ENCODE results near the gene MYT1.
"Not testable (repeated sequence)": the region's sequence is repeated elsewhere in the genome, so short reads cannot be mapped to it uniquely, and the experiment has no call there.

The MYT1 gene

DNA sequence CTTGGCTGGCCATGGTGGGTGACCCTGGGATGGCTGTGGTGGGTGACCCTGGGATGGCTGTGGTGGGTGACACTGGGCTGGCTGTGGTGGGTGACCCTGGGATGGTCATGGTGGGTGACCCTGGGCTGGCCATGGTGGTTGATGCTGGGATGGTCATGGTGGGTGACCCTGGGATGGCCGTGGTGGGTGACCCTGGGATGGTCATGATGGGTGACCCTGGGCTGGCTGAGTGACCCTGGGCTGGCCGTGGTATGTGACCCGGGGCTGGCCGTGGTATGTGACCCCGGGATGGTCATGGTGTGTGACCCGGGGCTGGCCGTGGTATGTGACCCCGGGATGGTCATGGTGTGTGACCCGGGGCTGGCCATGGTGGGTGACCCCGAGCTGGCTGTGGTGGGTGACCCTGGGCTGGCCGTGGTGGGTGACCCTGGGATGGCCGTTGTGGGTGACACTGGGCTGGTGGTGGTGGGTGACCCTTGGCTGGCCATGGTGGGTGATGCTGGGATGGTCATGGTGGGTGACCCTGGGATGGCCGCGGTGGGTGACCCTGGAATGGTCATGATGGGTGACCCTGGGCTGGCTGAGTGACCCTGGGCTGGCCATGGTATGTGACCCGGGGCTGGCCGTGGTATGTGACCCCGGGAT lies 70.8 kb downstream of the MYT1 start:
- not testable (repeated sequence) for DNase-seq

DNA sequence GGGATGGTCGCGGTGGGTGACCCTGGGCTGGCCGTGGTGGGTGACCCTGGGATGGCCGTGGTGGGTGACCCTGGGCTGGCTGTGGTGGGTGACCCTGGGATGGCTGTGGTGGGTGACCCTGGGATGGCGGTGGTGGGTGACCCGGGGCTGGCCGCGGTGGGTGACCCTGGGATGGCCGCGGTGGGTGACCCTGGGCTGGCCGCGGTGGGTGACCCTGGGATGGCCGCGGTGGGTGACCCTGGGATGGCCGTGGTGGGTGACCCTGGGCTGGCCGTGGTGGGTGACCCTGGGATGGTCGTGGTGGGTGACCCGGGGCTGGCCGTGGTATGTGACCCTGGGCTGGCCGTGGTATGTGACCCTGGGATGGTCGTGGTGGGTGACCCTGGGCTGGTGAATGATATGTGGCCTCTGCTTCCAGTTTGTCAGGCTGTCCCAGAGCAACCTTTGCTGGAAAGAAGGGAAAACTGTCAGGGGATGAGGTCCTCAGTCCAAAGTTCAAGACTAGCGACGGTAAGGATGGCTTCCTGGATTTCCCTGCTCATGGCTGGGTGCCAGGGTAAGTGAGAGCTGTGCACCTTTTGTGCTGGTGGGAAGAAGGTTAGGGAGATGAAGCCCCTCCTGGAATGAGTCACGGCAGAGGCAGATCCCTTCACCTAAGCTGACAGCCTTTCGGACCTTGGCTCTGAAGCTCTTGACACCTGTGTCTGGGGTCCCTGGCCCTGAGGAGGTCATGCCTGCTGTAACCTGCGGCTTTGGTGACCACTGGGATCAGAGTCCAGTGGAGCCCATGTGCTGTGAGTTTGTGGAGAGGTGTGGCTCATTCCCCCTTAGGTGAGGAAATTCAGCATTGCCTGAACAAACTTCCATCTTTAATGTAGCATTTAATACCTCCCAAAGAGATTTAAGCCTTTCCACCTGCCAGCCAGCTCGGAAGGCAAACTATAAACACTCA lies 72.2 kb downstream of the MYT1 start:
- no peak for DNase-seq

DNA sequence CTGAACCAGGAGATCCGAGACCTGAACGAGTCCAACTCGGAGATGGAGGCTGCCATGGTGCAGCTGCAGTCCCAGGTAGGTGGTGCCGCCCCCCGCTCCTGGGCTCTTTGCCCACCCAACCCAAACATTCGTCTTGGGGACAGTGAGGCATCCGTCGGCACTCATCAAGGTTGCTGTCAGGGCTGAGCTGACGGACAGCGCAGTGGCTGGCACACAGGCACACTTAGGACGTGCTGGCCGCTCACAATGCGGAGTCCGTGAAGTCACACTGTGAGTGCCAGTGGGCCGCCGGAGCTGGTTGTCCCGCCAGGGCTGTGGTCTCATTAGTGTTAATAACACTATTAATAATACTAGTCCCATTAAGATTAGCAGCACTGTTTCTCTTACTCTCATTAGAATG lies 73.1 kb downstream of the MYT1 start:
- no peak for DNase-seq

DNA sequence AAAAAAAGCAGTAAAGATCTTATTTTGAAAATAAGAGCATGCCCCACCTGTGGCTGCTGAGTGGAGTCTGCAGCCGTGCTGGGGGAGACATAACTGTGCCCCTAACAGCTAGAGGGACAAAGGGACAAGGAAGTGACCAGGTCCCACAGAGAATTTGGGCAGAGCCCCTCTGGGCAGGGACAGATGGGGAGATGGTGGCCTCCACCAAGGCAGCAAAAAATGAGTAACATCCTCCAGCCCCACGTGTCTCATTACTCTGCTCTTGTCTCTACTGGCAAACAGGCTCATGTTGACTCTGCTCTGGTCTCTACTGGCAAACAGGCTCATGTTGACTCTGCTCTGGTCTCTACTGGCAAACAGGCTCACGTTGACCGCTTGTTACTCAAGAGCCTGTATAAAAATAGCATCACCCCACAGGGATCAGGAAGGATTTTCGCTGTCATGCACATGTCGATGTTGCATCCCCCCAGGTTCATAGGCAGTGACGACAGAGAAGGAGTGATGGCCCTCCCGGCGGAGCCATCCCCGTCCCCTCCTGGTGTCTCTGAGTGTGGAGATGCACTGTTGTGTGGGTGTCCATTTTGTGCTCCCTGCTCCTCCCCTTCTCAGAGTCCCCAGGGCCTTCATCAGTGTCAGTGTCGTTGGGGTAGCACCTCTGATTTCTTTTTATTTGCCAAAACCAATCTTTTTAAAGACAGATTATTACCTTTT lies 74.0 kb downstream of the MYT1 start:
- DNase-seq: no peak

DNA sequence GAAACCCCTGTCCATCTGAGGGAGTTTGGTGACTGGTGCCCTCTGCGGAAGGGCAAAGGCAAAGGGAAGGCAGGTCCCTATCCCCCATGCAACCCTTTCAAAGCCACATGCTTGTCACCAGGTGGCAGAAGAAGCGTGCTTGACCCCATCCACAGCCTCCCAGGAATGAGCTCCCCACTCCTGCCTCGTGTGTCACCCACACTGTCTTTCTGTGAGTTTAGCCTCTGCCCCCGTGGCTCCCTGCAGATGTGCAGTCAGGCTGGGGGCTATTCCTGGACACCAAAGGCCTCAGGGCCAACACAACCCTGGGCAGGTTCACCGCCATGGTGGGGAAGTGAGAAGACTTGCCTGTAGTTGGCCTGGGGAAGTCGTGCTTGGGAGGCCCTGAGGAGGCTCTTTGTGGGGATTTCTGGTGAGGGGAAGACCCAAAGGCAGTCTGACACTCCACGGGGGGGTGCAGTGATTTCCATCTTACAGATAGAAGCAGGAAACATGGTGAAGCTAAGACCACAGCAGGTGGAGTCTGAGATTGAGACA lies 74.7 kb downstream of the MYT1 start:
- DNase-seq: no peak

DNA sequence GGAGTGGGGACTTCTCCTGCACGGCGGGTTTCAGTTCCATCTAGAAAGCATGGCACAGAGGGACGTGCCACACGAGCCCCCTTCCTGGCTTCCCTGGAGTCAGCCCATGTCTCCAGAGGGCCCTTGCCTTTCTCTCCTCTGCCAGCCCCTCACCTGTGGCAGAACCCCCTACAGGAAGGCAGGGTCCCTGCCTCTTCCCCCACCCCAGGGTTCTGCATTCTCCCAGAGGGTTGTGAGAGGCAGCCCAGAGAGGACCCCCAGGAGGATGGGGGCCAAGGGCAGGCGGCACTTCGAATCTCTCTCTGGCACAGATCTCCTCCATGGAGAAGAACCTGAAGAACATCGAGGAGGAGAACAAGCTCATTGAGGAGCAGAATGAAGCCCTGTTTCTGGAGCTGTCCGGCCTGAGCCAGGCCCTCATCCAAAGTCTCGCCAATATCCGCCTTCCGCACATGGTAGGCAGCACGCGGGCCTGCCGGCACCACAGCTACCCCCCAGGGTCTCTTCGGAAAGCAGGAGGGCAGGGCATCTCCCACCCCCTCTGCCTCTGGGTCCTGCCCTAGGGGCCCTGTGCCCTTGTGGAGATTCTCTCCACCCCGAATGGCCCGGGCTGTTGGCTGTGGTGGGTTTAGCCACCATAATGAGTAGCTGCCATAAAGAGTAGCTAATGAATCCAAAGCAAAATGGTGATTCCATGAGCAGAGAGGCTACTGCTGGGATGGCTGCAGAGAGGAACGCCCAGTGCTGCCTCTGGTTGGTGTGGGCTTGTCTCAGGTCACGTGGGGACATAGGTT lies 75.4 kb downstream of the MYT1 start:
- no peak for DNase-seq

DNA sequence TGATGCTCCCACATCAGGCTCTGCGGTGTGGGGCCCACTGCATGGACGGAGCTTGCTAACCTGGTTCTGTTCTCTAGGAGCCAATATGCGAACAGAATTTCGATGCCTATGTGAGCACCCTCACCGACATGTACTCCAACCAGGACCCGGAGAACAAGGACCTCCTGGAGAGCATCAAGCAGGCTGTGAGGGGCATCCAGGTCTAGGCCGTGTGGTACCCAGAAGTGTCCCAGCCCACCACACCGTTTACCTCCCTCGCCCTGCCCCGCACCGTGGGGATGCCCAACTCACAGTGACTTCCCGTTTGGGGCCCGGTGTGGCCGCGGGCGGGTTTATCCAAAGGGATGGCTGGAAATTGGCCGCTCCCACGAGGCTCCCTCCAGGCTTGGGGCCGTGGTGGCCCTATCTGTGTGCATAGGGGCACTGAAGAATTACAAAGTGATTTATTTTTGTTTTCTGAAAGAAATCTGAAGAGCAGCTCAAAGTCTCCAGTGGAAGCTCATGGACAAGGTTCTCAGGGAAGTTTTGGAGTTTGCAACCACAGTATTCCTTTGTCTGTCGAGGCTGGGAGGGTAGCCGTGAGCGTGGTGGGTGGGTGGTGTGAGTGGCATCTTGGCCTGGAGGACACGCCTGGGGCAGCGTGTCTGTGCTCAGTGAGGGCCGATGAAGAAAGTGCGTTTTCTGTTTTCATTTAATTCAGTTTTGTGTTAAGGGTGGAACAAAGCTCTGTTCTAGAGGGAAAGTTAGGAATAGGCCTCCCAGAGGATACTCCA lies 76.2 kb downstream of the MYT1 start:
- DNase-seq: no peak

DNA sequence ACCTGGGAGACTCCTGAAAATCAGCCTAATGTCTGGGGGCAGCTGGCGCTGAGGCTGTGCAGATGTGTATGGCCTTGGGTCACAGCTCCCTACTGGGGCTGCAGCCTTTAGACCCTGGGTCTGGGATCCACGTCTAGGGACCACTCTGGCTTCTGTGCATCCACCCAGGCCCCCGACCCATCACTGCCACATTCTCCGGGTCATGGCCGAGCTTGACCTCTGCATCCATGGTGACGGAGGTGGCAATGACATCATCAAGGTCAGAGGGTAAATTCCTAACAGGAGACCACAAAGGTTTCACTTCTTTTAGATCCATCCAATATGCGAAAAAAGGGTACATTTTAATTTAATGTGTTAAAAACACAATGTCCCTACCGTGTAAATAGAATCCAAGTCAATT lies 76.8 kb downstream of the MYT1 start:
- no peak for DNase-seq

DNA sequence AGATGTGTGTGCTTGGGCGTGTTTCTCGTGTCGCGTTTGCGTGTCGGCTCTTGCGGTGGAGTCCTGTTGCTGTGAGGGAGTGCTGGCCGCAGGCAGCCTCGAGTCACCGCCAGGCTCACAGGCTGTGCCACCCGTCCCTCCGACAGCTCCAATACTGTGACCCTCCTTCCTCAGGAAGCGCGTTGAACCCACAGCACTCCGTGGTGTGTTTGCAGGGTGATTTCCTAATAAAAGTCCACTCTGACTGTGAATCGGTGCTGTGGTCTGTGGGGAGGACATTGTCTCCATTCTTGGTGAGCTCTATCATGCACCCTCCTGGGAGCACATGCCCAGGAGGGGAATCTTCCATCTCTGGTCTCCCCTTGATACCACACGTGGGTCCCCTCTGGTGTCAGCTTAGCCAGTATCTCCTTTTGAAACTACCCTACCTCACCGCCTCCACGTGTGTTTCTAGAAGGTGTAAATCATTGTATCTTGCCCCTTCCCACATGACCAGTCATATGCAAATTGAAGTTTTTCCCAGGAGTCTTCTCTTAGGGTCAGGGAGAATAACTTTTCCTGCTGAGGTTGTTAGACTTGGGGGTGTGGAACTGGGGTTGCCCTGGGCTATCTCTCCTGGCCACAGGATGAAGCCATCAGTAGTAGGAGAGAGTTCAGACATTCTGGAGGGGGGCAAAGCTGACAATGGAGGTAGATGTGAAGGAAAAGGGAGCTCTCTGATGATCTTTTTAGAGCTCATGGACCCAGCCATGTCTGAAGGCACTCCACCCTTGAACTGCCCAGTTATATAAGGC lies 77.9 kb downstream of the MYT1 start:
- no peak for DNase-seq

DNA sequence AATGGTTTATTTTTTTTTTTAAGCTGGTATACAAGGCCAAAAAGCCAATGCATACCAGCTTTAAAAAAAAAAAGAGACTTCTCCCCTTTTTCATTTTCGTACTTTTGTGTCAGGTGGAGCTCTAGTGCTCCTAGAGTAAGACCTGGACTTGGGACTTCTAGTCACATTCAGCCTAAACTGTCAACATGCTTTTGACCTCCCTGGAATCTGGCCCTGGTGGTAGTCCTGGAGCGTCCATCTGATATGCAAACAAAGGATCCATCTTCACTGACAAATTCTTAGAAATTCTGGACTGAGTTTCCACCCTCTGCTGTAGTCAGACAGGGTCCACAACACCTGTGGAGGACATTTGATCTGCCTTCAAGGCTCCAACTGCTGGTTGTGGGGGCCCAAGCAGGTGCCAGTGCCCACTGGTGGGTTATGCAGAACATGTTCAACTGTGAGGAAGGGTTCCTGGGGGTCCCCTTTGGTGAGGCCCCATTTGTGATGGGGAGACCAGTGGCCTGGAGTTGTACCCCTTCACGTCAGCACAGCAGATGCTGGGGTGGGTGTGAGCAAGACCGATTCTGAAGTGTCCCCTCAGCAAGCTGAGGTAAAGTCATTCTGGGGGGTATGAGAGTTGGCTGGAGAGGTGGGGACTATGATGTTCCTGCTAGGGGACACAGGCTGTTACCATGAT lies 78.7 kb downstream of the MYT1 start:
- no peak for DNase-seq

DNA sequence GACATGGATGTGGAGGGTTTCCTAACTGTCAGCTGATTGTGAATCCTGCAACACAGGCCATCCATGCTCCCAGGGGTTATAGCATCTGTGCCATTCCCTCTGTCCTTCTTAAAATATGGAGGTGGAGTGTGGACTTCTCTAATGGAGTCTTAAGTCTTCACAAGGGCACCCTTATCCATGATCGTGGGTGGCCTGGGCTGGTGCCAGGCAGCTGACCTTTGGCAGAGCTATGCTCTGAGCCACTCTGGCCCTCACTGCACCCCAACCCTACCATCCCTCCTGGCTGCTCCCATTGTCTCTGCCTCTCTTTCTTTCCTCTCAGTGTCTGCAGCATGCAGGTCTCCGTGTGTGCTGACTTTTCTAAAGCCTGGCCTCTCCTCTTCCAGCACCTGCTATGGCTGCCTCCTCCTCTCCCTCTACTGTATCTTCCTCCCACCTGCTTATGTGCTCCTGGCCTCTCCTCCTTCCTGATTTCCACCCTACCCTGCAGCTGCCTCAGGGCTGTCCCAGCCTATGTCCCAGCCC lies 80.1 kb downstream of the MYT1 start:
- no peak for DNase-seq

DNA sequence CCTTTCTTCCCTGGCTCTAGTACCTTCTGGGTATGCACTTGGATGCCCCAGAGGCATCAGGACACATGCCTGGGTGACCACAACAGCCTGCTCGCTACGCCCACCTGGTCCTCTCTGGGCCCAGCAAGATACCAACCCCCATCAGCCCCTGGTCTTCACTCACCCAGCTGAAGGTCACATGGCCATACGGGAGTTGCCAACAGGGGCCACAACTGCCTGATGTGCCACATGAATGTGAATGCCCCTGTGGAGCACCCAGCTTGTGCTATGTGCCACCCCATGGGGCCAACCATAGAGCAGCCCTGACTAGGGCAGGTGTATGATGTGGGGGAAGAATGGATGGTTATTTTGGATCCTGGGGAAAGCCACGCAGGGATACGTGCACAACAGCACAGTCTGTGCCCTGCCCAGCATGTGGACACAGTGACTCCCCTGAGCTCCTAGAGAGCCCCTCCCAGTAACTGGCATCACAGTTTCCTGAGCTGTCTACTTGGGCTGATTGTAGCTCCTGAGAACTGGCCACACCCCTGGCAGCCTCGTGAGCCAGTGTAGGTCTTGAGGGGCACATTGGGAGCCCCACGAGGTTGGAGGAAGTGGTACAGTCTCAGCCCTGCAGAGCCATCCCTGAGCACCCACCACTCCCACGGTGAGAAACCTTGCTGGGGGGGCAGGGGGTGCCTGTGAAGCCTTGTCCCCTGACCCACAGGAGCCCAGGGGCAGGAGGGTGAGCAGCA lies 80.8 kb downstream of the MYT1 start:
- no peak for DNase-seq

DNA sequence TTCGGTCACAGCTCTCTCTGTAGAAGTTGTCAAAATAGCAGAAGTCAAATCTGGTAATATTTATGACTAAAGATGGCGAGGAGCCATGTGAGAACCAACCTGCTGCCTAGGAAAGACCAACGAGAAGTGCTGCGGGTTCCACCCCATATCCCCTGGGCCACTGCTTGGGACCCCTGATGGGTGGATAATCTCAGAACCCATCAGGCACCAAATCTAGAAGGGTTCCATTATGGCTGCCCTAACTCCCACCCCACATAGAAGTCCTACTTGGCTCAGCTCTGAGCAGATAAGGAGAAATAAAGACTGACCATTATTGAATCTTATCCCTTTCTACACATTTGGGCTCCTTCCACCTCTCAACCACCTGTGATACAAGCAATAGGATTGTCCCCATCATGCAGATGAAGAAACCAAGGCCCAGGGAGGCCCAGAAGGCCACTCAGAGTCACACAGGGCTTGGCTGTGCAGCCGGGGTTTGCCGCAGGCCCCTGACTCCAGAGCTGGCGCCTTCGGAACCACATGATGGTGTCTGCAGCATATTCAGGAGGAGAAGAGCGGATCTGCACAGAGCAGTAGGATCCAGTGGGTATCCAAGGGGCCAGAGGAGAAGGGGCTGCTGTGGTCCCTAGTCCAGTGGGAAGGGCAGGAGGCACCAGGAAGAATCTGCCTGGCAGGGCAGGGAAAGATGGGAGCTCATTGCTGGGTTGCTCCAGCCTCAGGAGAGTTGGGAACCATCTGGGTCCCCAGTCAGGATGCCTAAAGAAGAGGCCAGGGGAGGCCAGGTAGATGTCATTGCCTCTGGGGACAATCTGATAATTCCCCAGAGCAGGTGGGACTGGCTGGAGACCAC lies 81.7 kb downstream of the MYT1 start:
- no peak for DNase-seq

DNA sequence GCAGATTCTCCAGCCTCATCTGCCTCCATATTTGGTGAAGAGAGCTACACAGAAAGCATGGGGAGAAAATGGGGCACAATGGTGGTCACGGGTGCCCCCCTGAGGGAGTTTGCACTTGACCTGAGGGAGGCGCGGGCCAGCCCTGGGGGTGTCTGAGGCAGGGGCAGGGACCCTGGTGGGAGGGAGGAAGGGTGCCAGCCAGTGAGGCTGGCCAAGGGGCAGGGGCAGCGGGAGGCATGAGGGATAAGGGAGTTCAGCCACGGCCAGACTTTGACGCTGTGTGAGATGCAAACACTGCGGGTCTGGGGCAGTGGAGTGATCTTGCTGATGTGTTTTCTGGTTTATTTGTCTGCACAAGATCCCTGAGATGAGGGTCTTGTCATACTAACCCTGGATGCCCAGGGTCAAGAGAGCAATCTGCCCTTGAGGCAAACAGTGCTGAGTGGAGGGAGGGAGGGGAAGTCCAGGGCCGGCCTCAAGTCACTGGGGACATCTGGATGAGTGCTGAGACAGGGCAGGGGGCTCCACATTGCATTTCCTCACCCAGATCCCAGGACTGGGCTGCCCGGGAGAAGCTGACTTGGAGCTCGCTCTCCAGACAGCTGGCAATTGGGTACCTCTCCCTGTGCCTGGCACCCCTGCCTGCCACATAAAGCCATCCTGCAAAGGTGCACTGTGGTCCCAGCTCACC lies 82.5 kb downstream of the MYT1 start:
- no peak for DNase-seq

DNA sequence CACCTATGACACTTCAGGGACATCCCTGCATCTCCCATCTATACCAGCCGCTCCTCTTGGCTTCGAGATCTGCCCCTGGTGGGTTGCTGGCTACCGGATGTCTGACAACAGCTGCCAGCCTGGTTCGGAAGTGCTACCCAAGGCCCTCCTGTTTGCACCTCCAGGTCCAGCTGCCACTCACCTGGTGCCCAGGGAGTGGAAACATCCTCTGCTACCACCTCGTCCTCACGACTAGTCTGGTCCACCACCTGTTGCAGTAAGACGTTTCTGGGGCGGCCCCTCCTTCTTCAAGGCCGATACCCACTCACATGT lies 83.0 kb downstream of the MYT1 start:
- no peak for DNase-seq

DNA sequence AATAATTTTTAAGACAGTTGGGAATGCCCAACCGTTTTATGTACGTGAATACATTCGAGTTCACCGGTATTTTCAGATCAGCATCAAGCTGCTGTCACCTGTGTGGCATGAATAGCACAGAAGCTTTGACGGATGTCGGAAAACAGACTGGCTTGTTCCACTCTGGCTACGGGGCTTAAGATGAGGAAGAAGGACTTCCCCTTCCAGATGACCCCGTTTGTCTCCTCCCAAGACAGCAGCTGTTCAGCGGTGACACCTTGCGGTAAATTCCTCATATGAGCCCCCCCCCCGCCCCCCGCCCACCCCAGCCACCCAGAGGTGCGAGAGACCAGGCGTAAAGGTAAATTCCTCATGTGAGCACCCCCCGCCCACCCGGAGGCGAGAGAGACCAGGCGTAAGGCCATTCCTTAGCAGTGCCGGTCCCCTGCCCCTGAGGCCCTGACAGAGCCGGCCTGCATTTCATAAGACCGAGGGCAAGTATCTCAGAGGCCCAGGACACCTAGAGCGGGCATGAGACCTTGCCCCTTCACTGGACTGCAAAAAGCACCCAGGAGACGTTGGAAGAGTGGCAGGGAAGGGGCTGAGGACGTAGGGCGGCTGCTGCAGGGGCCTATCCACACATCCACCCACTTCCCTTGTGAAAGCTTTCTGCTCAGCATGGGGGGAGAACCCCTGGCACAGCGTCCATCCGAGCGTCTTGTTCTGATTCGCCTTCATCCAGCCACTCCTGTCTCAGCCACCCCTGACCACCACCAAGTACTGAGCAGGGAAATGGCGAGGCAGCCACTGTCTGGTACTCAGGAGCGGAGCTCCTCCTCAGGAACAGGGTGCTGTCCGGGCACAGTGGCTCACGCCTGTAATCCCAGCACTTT lies 84.0 kb downstream of the MYT1 start:
- DNase-seq: no peak

DNA sequence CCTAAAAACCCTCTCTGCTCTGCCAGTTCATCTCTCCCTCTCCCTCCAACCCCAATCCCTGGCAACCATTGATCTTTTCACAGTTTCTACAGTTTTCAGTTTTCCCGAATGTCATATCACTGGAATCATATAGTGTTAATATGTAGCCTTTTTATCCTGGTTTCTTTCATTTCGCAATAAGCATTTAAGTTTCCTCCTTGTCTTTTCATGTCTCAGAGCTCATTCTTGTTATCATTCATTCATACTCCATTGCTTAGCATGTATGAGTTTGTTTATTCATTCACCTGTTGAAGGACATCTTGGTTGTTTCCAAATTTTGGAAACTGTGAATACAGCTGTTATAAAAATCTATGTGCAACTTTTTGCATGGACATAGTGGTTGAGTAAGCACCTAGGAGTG lies 85.8 kb downstream of the MYT1 start:
- no peak for DNase-seq
